Activated CD4-positive, alpha-beta T cell treated with anti-CD3 and anti-CD28 coated beads, Interleukin-2, amount 10 ng/mL, durations not matched to agents 7 days and 5 days (primary cell): ENCODE data around the gene ZNF689. TPM values are rescaled to one million over a fixed set of nuclear protein-coding genes. Genes with fewer than 3 reads are reported as not detected.
"Not testable (repeated sequence)": the region's sequence is repeated elsewhere in the genome, so short reads cannot be mapped to it uniquely, and the experiment has no call there.

ENCODE experiments used
- CTCF ChIA-PET: fragments of 350-600 bp; sonication (Branson Sonifier 250); formaldehyde crosslinking; loops from one replicate; lab custom pipeline; 2021; ENCODE audit warnings: antibody characterized with exemption; lab: Charles Lee
- POLR2A ChIA-PET: fragments of 350-600 bp; sonication (Branson Sonifier 250); formaldehyde crosslinking; loops from one replicate; lab custom pipeline; 2021; ENCODE audit warnings: antibody characterized with exemption; lab: Charles Lee
- DNase-seq: peaks from one replicate; pipeline ENCODE4 v3.0.0-alpha.2; 2020
- H3K27ac Mint-ChIP-seq: one replicate; pipeline ENCODE4 v1.8.0; 2021; ENCODE audit warnings: mild to moderate bottlenecking, moderate library complexity, mixed read lengths
- H3K27me3 Mint-ChIP-seq: one replicate; pipeline ENCODE4 v1.8.0; 2021; ENCODE audit warnings: mixed read lengths
- H3K36me3 Mint-ChIP-seq: one replicate; pipeline ENCODE4 v1.8.0; 2021; ENCODE audit warnings: low read depth, mixed read lengths
- H3K4me1 Mint-ChIP-seq: one replicate; pipeline ENCODE4 v1.8.0; 2021; ENCODE audit warnings: mixed read lengths
- H3K4me3 Mint-ChIP-seq: one replicate; pipeline ENCODE4 v1.8.0; 2021; ENCODE audit warnings: mild to moderate bottlenecking, moderate library complexity, mixed read lengths
- H3K9me3 Mint-ChIP-seq: one replicate; pipeline ENCODE4 v1.8.0; 2021; ENCODE audit warnings: mixed read lengths
- total RNA-seq, 2 experiments: library from RNA; stranded (reverse); gene quantifications; one replicate each; pipeline ENCODE4 v1.2.3, GENCODE V29; 2021

ZNF689 gene
- total RNA-seq, 2 experiments from 2014 or later = 12.8 to 13.8 TPM

GRCh38 chr16:30651124-30652004 is 41.2 kb upstream of the ZNF689 start:
- Mint-ChIP-seq H3K9me3 (no peaks in the 10 kb centered on the region), H3K36me3 (peaks cover 31% of the 10 kb centered on the region), H3K4me1 (peaks cover 45% of the 10 kb centered on the region), H3K27me3 (no peaks in the 10 kb centered on the region), H3K4me3 (peak overlapping the region; percentile 100), H3K27ac (peak overlapping the region; percentile 99)
- peak; percentile 78 for DNase-seq
- CTCF ChIA-PET = interaction anchor here (0.6 to 1.8 kb wide), 11 partner anchors 8 to 287 kb away, joined by 3 to 19 read pairs (median 4); partner anchors contain the start of genes FBRS and ZNF689
- POLR2A ChIA-PET = interaction anchor here (0.6 to 0.7 kb wide), 3 partner anchors 14 to 277 kb away, joined by 3 to 5 read pairs (median 4); partner anchors contain the start of genes MYL11 and ZNF689

- Mint-ChIP-seq H3K9me3 (no peaks in the 10 kb centered on the region), H3K4me1 (peaks cover 41% of the 10 kb centered on the region)
These were observed 40.4 kb upstream of the ZNF689 start, which contains the start of gene PRR14 for GRCh38 chr16:30650369-30651123. Gene PRR14 (plus strand): TSS chr16:30650960. CDS start chr16:30651646, 686 bp downstream.

GRCh38 chr16:30649725-30650368 is 39.7 kb upstream of the ZNF689 start:
- ChIA-PET POLR2A (interaction anchor here (0.5 kb wide), 1 partner anchor 529 kb away, joined by 3 read pairs; no protein-coding TSS in a partner anchor), CTCF (interaction anchor here (0.5 to 1.8 kb wide), 12 partner anchors 9 to 285 kb away, joined by 3 to 19 read pairs (median 4); partner anchors contain the start of genes FBRS and ZNF689)
- H3K4me1 Mint-ChIP-seq = peaks cover 36% of the 10 kb centered on the region
- peaks cover 2% of the 10 kb centered on the region for H3K27me3 Mint-ChIP-seq
- H3K4me3 Mint-ChIP-seq = peak overlapping the region; percentile 100
- no peaks in the 10 kb centered on the region for H3K9me3 Mint-ChIP-seq
- H3K36me3 Mint-ChIP-seq = peaks cover 20% of the 10 kb centered on the region
- H3K27ac Mint-ChIP-seq = peak overlapping the region; percentile 99
- DNase-seq = peak; percentile 42

More at GRCh38 chr16:30650369-30651123, 40.4 kb upstream of the ZNF689 start, which contains the start of gene PRR14:
- ChIA-PET CTCF (interaction anchor here (0.5 to 1.8 kb wide), 14 partner anchors 9 to 286 kb away, joined by 3 to 19 read pairs (median 4); partner anchors contain the start of genes FBRS and ZNF689), POLR2A (interaction anchor here (0.5 to 0.7 kb wide), 4 partner anchors 13 to 528 kb away, joined by 3 to 5 read pairs (median 4); partner anchors contain the start of genes MYL11 and ZNF689)
- H3K27ac Mint-ChIP-seq = peak within 1 kb of the TSS; percentile 99
- H3K4me3 Mint-ChIP-seq = peak within 1 kb of the TSS; percentile 100
- DNase-seq = peak; percentile 100
- H3K27me3 Mint-ChIP-seq = peaks cover 2% of the 10 kb centered on the region
- peaks cover 24% of the 10 kb centered on the region for H3K36me3 Mint-ChIP-seq

- Mint-ChIP-seq H3K36me3 (peaks cover 8% of the 10 kb centered on the region), H3K4me3 (no peak overlapping the region), H3K4me1 (peaks cover 26% of the 10 kb centered on the region), H3K27me3 (peaks cover 2% of the 10 kb centered on the region), H3K27ac (no peak overlapping the region), H3K9me3 (no peaks in the 10 kb centered on the region)
- DNase-seq = no peak
- ChIA-PET POLR2A (no interaction called here), CTCF (no interaction called here)
These were observed 37.0 kb upstream of the ZNF689 start for GRCh38 chr16:30647274-30647571.

GRCh38 chr16:30645727-30646126 is 35.5 kb upstream of the ZNF689 start:
- ChIA-PET POLR2A (no interaction called here), CTCF (interaction anchor here (0.6 to 1.1 kb wide), 4 partner anchors 10 to 114 kb away, joined by 3 to 4 read pairs (median 3); no protein-coding TSS in a partner anchor)
- H3K9me3 Mint-ChIP-seq = no peaks in the 10 kb centered on the region
- no peak overlapping the region for H3K27ac Mint-ChIP-seq
- DNase-seq = no peak
- H3K27me3 Mint-ChIP-seq = peaks cover 2% of the 10 kb centered on the region
- peaks cover 2% of the 10 kb centered on the region for H3K36me3 Mint-ChIP-seq
- H3K4me1 Mint-ChIP-seq = peaks cover 20% of the 10 kb centered on the region
- no peak overlapping the region for H3K4me3 Mint-ChIP-seq

GRCh38 chr16:30644334-30644830 is 34.2 kb upstream of the ZNF689 start:
- H3K36me3 Mint-ChIP-seq = no peaks in the 10 kb centered on the region
- H3K4me1 Mint-ChIP-seq = peaks cover 11% of the 10 kb centered on the region
- no peak overlapping the region for H3K27ac Mint-ChIP-seq
- POLR2A ChIA-PET = no interaction called here
- H3K4me3 Mint-ChIP-seq = no peak overlapping the region
- H3K27me3 Mint-ChIP-seq = peaks cover 4% of the 10 kb centered on the region
- CTCF ChIA-PET = interaction anchor here (1.2 to 1.5 kb wide), 3 partner anchors 8 to 14 kb away, joined by 3 to 5 read pairs (median 4); partner anchors contain the start of gene FBRS
- no peak for DNase-seq
- H3K9me3 Mint-ChIP-seq = no peaks in the 10 kb centered on the region

- Mint-ChIP-seq H3K4me1 (peaks cover 2% of the 10 kb centered on the region), H3K27ac (no peak overlapping the region), H3K27me3 (peaks cover 4% of the 10 kb centered on the region), H3K4me3 (no peak overlapping the region), H3K36me3 (no peaks in the 10 kb centered on the region), H3K9me3 (no peaks in the 10 kb centered on the region)
- DNase-seq = no peak
- ChIA-PET POLR2A (no interaction called here), CTCF (interaction anchor here (0.6 to 3.7 kb wide), 10 partner anchors 9 to 707 kb away, joined by 3 to 19 read pairs (median 4); partner anchors contain the start of genes FBRS and PRR14)
These were observed 31.3 kb upstream of the ZNF689 start for GRCh38 chr16:30641378-30641982.

GRCh38 chr16:30637944-30638343 is 27.8 kb upstream of the ZNF689 start:
- Mint-ChIP-seq H3K4me3 (no peak overlapping the region), H3K27ac (no peak overlapping the region)
- peak; percentile 48 for DNase-seq

GRCh38 chr16:30637139-30637538 is 26.9 kb upstream of the ZNF689 start:
- not testable (repeated sequence) for H3K36me3 Mint-ChIP-seq, DNase-seq, H3K27me3 Mint-ChIP-seq, H3K27ac Mint-ChIP-seq, H3K9me3 Mint-ChIP-seq, H3K4me3 Mint-ChIP-seq
- peaks cover 16% of the 10 kb centered on the region for H3K4me1 Mint-ChIP-seq
- ChIA-PET POLR2A (interaction anchor here (0.7 to 1.1 kb wide), 2 partner anchors 14 to 228 kb away, joined by 3 read pairs; partner anchors contain the start of gene PRR14), CTCF (interaction anchor here (0.7 to 3.8 kb wide), 4 partner anchors 7 to 545 kb away, joined by 3 to 17 read pairs (median 4); partner anchors contain the start of gene TBX6)

More at GRCh38 chr16:30637944-30638343, 27.8 kb upstream of the ZNF689 start:
- POLR2A ChIA-PET = interaction anchor here (1.1 kb wide), 1 partner anchor 229 kb away, joined by 3 read pairs; no protein-coding TSS in a partner anchor
- Mint-ChIP-seq H3K4me1 (peaks cover 16% of the 10 kb centered on the region), H3K36me3 (peaks cover 1% of the 10 kb centered on the region), H3K9me3 (no peaks in the 10 kb centered on the region), H3K27me3 (peaks cover 2% of the 10 kb centered on the region)
- CTCF ChIA-PET = interaction anchor here (0.6 to 3.8 kb wide), 4 partner anchors 9 to 91 kb away, joined by 3 to 17 read pairs (median 4); no protein-coding TSS in a partner anchor

GRCh38 chr16:30636599-30636998 is 26.4 kb upstream of the ZNF689 start:
- Mint-ChIP-seq H3K27ac (no peak overlapping the region), H3K4me1 (peaks cover 16% of the 10 kb centered on the region), H3K4me3 (no peak overlapping the region), H3K36me3 (peaks cover 1% of the 10 kb centered on the region), H3K27me3 (peaks cover 2% of the 10 kb centered on the region), H3K9me3 (no peaks in the 10 kb centered on the region)
- ChIA-PET POLR2A (no interaction called here), CTCF (interaction anchor here (0.7 to 3.8 kb wide), 7 partner anchors 8 to 545 kb away, joined by 3 to 17 read pairs (median 5); partner anchors contain the start of genes PRR14 and TBX6)
- DNase-seq = no peak

- POLR2A ChIA-PET = interaction anchor here (1.0 kb wide), 1 partner anchor 204 kb away, joined by 3 read pairs; the partner anchor contains the start of gene DCTPP1
- DNase-seq = no peak
- peak overlapping the region; percentile 99 for H3K27ac Mint-ChIP-seq
These were observed 23.3 kb upstream of the ZNF689 start for GRCh38 chr16:30633526-30633925.

More at GRCh38 chr16:30633526-30633925, 23.3 kb upstream of the ZNF689 start:
- Mint-ChIP-seq H3K9me3 (no peaks in the 10 kb centered on the region), H3K4me3 (peak overlapping the region; percentile 89), H3K36me3 (peaks cover 1% of the 10 kb centered on the region), H3K4me1 (peaks cover 22% of the 10 kb centered on the region), H3K27me3 (no peaks in the 10 kb centered on the region)
- CTCF ChIA-PET = interaction anchor here (0.6 to 2.5 kb wide), 5 partner anchors 10 to 99 kb away, joined by 3 to 8 read pairs (median 4); partner anchors contain the start of gene ZNF747
